Heart left ventricle (tissue), 13 donors: ENCODE results near the gene MFSD2A.

Experiments used
- CTCF ChIP-seq, 12 donors: fragments of 200-600 bp; sonication (generic) in 4 of 12; IDR thresholded peaks; one replicate each; pipeline versions ENCODE4 v1.5.0 to v1.8.0; 2018 to 2022; ENCODE audit warnings: antibody characterized with exemption in 12 of 12, mild to moderate bottlenecking in 5 of 12
- POLR2A ChIP-seq, 2 donors: fragments of 450-650 bp; IDR thresholded peaks; one replicate each; pipeline ENCODE4 v1.6.1; 2017; ENCODE audit warnings: antibody characterized with exemption in 2 of 2, mild to moderate bottlenecking in 2 of 2, moderate library complexity in 2 of 2
- donor health status: ischemic (EF 13 %, LVEDD 7.1; RV severe dilation, severe dysfunction).
- donor health status: DM: no; HTN: yes; CAD: no.
- donor health status: DM: no; HTN: no; CAD: no.
- donor health status: ischemic (EF 25% LVEDD 6.9; RV normal size, moderate dysfunction).
- donor health status: ischemic (EF 25% LVEDD 5.7; RV mildly dilated, moderate dysfunction).
- donor health status: ischemic (EF 35%, LVEDD 5.7; RV mildly dilated, moderate dysfunction).
- donor health status: nonischemic (EF 11% LVEDD 7.7; RV severe dilation, severe dysfunction).
- donor health status: DM: yes; HTN: yes; CAD: no.
- donor health status: PGD.
- donor health status: ischemic (EF 29% LVEDD 5.4; RV normal size, mild dysfunction).
- donor health status: nonischemic (EF 23%, LVEDD 6.1; RV moderate dilation, normal function).

- TF ChIP-seq CTCF (IDR thresholded peaks at IDR 0.05) (no peak), POLR2A (IDR thresholded peaks at IDR 0.05) (no peak)
Observed at GRCh38 chr1:40014253-40014706, 59.3 kb downstream of the MFSD2A start.
